NCI-H128 (cell line): ENCODE data around the gene FTO.

Experiments used
- DNase-seq: peaks from one replicate; lab custom pipeline; 2025; ENCODE audit not compliant: unreplicated experiment; lab: John Stamatoyannopoulos, UW

The FTO gene

GRCh38 chr16:54040975-54041374 is 337.0 kb downstream of the FTO start:
- no peak for DNase-seq

DNA sequence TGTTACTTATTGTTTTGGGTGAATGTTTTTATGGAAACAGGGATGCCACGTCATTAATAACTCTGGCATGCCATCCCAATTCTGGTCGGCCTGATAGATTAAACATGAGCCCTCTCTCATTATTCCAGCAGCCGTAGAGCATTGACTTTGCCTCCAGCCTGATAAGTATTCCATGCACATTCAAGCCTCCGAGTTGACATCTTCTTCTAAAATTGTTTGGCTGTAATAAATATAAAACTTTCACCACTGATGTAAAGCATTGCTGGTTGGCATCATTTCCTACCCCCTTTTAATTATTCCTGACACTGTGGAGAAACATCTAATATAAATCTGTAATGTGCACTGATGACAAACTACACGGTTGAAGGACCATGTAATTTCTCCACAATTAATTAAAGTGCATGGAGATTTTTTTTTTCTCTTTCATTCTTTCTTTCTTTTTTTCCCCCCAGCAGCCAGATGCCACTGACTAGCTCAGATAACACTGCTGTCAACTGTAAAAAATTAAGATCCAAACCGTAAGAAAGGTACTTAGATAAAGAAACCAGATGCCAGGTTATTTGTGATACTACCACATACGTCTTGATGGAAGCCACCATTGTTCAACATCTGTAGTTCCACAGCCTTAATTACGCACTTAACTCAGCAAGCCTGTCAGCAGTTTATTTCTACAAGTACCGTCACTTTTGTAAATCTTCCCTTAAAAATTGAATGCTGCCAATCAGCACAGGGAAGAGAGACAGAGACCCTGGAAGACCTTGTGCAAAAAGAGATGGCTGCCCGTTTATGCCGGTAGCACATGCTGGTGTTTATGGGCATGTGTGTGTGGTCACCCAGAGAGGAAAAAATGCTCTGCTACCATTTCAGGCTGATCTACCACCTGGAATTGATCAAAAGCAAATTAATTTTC is 344.9 kb downstream of the FTO start:
- DNase-seq: no peak

GRCh38 chr16:54049591-54050458 is 345.9 kb downstream of the FTO start:
- no peak for DNase-seq

DNA sequence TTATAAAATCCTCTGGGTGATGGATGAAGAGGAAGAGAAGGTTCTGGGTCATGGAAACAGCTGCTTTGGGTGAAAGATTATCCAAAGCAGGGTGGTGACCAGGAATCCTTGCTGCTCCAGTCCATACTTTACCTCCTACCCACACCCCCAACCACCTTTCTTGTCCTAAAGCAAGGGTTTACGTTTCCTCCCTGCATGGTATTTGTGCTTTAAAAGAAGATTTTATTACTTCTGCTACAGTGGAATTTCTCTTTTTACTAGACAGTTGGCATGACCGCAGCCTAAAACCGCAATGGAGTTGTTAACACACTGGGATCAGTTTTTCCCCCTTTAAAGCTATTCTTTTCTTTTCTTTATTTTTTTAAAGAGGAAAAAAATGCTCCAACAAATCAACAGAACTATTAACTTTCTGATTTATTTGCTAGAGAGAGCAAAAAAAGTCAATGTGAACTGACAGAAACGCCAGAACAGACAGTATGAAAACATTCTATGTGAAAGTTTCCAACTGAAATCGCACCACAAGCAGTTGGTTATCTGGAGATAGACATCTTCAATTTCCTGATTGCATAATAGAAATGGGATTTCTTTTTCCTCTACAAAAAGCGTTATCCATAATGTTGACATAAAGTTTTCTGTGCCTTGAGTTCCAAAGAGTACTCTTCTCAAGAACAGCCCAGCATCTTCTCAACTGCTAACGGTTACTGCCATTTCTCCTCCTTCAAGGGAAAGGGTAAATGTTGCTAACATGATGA is 346.7 kb downstream of the FTO start:
- DNase-seq: no peak

DNA sequence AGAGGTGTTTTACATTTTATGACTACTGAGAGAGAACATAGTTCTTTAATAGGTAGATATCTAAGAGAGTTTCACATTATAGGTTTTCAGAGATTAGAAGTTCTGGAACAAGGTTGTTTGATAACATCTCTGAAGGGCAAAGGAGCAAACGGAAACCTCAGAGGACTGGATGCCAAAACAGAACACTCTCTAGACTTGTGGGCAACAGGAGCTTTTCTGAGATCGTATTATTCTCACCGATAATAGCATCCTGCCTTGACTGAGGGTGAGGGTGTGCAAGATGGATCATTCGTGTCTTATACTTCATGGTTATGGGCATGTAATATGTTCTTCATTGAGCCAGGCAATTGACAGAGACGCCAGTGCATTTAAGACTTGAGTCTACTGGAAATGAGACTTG is 347.9 kb downstream of the FTO start:
- no peak for DNase-seq

DNA sequence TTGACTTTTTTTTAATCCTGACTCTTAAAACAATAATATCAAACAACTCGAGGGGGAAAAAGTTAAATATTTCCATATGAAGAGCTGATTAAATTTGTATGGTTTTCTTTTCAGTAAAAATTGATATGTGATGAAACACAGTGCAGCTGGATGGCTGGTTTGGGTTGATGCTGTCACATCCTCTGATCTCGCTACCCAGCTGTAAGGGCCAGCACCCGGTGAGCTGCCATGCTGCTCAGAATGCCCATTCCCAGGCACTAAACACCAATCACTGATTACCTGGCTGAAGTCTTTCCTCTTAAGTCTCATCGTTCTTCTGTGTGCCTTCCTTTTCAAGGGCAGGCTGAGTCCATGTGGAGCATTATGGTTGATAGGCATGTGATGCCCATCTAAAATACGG is 348.3 kb downstream of the FTO start:
- DNase-seq: no peak

DNA sequence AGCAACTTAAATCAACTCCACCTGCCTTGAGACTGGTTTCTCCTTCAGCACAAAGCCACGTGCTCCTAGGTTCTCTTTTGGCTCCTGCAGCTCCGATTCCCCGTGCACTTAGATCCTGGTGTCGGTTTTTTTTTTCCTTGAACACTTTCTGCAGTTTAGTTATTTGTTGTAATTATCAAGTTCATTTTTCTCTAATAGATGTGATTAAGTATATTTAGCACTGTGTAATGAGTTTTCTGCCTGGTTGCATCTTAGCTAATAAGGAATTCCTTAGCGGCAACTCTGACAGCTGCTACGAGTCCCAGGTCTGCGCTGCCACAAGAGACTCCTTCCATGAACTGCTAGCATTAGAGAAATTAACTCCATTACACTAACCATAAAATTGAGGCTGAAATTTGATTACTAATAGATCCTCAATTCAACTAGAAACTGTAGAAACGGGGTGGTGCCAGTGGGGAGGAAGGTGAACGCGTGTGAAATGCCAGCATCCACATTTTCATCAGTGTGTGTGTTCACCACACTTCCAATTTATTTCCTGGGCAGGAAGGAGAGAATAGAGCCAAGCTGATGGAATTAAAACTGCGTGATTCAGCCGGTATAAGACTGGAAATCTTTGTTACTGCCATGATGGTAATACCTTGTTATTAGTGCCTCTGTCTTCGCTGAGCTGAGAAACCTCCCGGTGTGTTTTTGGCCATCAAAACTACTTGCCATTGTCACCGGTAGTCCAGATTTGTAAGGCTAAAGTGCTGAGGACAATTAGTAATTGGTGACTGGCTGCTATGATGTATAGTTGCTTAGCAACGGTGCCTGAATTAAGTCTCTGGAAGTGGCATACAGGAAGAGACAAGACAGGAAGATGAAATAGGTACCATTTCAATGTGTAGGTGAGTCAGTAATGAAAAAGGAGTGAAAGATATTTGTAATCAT is 350.2 kb downstream of the FTO start:
- no peak for DNase-seq

DNA sequence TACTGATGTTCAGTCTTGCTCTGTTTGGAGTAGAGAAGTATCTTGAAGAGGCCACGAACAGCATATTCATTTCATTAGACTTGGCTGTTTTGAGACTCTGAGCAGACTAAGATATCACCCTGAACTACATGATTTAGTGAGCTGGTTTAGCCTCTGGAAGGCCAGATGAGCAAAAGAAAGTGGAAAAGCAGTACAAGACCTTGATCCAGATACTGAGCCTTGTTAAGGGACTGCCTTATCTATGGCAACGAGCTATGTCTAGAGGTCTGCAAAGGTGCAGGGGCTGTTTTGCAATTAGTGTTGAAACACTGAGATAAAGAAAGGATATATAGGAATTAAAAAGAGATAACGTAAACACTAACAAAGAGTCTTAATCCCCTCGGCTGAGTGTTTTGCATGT is 351.2 kb downstream of the FTO start:
- no peak for DNase-seq

GRCh38 chr16:54055864-54056263 is 351.9 kb downstream of the FTO start:
- DNase-seq: no peak

DNA sequence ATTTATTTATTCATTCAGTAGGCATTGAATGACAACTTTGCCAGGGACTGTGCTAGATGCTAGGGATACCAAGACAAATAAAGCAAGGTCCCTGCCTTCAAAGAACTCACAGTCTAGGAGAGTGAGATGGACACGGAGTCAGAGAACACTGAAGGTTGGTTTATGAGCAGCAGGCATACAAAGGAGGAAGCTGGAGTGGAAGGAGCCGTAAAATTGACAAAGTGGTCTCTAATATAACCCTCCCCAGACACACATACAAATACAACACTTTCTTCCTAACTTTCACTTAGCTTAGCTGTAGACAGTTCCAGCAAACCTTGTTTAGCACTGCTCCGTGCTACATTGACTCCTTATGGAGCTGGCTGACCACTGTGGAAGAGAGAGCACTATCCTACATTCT is 353.0 kb downstream of the FTO start:
- DNase-seq: no peak

- DNase-seq: no peak
Measured at GRCh38 chr16:54059319-54059718, 355.4 kb downstream of the FTO start.

DNA sequence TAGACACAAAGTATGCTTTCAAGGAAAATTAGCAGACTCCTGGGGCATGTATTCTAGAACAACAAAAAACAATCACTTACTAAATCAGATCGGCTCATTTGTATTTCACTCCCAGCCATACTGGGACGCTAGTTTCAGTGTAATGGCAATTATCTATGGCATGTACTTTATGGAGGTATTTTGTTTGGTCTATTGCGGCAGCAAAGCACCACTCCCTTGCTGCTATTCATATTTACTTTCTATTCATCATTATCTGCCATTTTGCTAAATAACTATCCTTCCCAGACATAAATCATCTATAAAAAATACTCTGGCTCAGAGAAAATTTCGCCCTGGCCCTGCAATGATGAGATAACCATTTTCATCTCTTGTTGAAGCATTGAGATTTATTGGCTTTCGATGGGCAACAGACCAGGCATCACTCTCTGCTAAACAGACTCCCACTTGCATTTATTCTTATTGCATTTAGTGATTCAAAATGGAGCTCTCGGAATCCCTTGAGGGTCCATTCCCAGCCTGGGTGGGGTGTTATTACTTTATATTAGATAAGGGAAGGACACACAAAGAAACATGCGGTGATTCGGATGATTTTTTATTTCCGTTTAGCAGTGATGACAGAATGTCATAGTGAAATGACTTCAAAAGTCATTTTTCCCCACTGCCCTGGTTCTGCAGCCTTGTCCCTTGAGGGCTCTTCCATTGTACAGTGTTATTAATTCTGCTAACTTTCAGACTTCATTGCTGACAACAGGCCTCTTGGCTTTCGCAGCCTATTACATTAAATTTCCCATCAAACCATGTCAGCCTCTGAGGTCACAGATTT is 356.9 kb downstream of the FTO start:
- DNase-seq: no peak

- DNase-seq: no peak
Measured at GRCh38 chr16:54061454-54061853, 357.5 kb downstream of the FTO start.

DNA sequence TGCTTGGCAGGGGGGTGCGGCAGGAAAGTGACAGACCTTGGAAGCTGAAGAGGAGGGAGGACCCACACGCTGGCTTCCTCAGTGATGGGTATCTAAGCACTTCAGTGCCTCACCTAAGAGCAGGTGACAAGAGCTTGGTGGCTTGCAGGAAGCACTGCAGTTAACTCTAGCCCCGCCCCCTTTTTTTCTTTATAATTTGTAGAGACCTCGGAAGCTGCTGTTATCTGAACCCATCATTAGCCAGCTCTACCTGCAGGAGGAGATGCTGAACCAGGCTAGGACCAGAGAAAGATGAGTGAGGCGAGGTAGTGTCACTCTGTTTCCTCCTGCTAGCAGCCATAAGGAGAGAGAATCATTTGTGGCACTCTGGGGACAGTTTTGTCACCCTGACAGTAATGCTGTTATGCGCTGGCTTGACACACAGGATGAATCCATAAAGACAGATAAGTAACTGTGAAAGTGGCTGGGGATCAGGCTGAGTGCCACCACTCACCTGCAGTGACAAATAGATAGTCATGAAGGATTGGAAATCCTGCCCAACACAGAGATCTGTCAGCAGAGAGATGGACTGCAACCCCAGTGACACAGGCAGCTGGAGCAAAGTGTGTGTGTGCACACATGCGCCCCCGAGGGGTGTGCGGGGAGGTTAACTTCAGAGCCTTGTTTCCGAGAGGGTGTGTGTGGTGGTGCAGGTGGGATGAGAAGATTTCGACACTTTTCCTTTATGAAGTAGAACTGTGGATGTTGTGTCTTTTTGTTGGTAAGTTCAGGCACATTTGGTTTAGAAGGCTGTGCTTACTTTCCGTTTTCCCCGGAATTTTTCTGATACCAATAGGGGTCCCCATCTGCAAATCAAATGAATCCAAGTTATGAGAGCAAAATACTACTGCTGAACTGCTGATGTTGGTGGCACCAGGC is 358.7 kb downstream of the FTO start:
- DNase-seq: no peak

DNA sequence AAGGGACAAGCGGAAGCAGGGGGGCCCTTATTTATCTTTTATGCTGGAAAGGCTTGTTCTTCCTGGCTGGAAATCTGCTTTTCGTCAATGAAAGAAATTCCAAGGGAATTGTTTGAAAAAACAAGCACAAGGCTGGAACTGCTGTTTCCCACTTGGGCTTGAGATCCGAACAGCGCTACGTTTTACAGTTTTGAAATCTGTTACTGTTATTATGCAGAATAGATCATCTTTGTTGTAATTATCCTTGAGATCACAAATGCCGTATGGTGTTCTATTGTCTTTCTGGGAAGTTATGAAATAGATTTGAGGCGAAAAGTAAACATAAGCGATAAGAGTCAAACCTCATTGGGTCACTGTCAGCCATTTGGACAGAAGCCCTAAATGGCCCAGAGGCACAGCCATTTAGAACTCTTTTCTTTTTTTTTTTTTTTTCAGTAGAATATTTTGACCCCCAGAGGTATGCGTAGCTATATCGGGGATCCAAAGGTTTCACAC is 359.4 kb downstream of the FTO start:
- DNase-seq: no peak

DNA sequence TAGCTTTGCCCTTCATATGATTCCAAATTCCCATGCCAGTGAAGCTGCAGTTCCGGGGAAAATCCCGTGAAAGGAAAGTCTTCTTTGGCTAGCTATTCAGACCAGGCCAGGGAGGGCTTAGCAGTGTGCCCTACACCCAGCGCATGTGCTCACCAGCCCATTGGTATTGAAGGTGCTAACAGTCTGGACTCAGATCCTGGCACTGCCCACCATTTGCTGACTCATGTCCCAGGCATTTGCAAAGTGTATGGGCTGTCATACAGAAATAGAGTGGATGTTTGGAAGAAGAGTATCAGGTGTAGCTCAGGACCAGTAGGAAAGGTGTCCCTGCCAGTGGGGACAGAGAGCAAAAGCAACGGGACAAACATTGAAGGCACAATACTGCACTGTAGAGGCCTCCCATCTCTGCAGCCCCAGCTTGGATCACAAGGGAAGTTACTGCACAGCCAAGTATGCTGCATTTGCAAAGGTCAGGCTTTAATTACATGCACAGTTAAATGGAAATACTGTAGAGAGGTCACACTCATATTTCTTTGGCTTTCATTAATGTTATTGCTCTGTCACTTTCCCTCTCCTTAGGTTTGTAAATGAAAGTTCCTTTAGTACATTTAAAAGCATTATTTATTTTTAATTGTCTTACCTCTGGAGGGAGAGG is 362.6 kb downstream of the FTO start:
- no peak for DNase-seq

- no peak for DNase-seq
Measured at GRCh38 chr16:54067322-54068065, 363.5 kb downstream of the FTO start.
